ENCODE measurements around the gene SHLD1.

- TF ChIP-seq EGR1 (IDR thresholded peaks at IDR 0.05) = no peak
- no peak for TF ChIP-seq TAF1 (IDR thresholded peaks at IDR 0.05; ENCODE audit: low read depth)
- TF ChIP-seq CREB1 (IDR thresholded peaks at IDR 0.05; ENCODE audit: low read depth) = no peak
- no peak for TF ChIP-seq EP300 (IDR thresholded peaks at IDR 0.05; ENCODE audit: borderline replicate concordance)
- no peak for TF ChIP-seq CEBPB (IDR thresholded peaks at IDR 0.05)
- TF ChIP-seq RAD21 (IDR thresholded peaks at IDR 0.05; ENCODE audit: low read depth) = no peak
- no peak for TF ChIP-seq MAX (IDR thresholded peaks at IDR 0.05)
- TF ChIP-seq YY1 (IDR thresholded peaks at IDR 0.05; ENCODE audit: low read depth) = no peak
- TF ChIP-seq, protein P1, sequence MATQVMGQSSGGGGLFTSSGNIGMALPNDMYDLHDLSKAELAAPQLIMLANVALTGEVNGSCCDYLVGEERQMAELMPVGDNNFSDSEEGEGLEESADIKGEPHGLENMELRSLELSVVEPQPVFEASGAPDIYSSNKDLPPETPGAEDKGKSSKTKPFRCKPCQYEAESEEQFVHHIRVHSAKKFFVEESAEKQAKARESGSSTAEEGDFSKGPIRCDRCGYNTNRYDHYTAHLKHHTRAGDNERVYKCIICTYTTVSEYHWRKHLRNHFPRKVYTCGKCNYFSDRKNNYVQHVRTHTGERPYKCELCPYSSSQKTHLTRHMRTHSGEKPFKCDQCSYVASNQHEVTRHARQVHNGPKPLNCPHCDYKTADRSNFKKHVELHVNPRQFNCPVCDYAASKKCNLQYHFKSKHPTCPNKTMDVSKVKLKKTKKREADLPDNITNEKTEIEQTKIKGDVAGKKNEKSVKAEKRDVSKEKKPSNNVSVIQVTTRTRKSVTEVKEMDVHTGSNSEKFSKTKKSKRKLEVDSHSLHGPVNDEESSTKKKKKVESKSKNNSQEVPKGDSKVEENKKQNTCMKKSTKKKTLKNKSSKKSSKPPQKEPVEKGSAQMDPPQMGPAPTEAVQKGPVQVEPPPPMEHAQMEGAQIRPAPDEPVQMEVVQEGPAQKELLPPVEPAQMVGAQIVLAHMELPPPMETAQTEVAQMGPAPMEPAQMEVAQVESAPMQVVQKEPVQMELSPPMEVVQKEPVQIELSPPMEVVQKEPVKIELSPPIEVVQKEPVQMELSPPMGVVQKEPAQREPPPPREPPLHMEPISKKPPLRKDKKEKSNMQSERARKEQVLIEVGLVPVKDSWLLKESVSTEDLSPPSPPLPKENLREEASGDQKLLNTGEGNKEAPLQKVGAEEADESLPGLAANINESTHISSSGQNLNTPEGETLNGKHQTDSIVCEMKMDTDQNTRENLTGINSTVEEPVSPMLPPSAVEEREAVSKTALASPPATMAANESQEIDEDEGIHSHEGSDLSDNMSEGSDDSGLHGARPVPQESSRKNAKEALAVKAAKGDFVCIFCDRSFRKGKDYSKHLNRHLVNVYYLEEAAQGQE (IDR thresholded peaks at IDR 0.05; ENCODE audit: low read depth) = no peak
- no peak for TF ChIP-seq NFIC (IDR thresholded peaks at IDR 0.05)
- TF ChIP-seq USF1 (IDR thresholded peaks at IDR 0.05) = no peak
- no peak for TF ChIP-seq ZBTB7A (IDR thresholded peaks at IDR 0.05; ENCODE audit: low read depth)
- no peak for TF ChIP-seq TEAD4 (IDR thresholded peaks at IDR 0.05)
Measured at GRCh38 chr20:5715071-5715841, 34.9 kb upstream of the SHLD1 start.

Measured in Ishikawa (cell line).